NB4 (cell line): Measurements from ENCODE around the gene FTO.

Source experiments
- CTCF ChIP-seq: IDR thresholded peaks from one replicate; pipeline ENCODE4 v1.5.1; 2012; ENCODE audit warnings: low read depth, low read length
- MAX ChIP-seq: IDR thresholded peaks from 2 replicates; pipeline ENCODE4 v1.6.1; 2011; ENCODE audit warnings: low read depth, low read length
- MYC ChIP-seq: IDR thresholded peaks from 2 replicates; pipeline ENCODE4 v1.6.1; 2011; ENCODE audit warnings: low read depth, low read length
- POLR2A ChIP-seq: IDR thresholded peaks from 2 replicates; pipeline ENCODE4 v1.6.1; 2011; ENCODE audit warnings: mild to moderate bottlenecking; ENCODE audit not compliant: insufficient read length; ENCODE audit errors: extremely low read depth

GRCh38 chr16:53707671-53708070 is 3.7 kb downstream of the FTO start:
- TF ChIP-seq MAX (no peak), POLR2A (no peak), CTCF (no peak), MYC (no peak)
